HEK293 (cell line): ENCODE data around the gene PAMR1.
"Not testable (repeated sequence)": the region's sequence is repeated elsewhere in the genome, so short reads cannot be mapped to it uniquely, and the experiment has no call there.

Source experiments
- CTCF ChIA-PET: fragments of 350-600 bp; formaldehyde crosslinking; extraction: SDS; loops from one replicate; lab custom pipeline; 2021; ENCODE audit warnings: antibody characterized with exemption; lab: Yijun Ruan, JAX
- POLR2A ChIA-PET: fragments of 300-600 bp; formaldehyde crosslinking; extraction: SDS; loops from one replicate; lab custom pipeline; 2020; ENCODE audit warnings: antibody characterized with exemption, inconsistent platforms; lab: Yijun Ruan, JAX
- H3K27ac ChIP-seq: fragments of 200-500 bp; sonication (Bioruptor generic); 2 replicates; pipeline ENCODE4 v1.5.1; 2014; ENCODE audit warnings: low read depth, low read length, control low read depth, inconsistent platforms; ENCODE audit errors: extremely low read depth
- H3K36me3 ChIP-seq, 2 experiments: fragments of 200-500 bp in 1 of 2; sonication (Bioruptor generic) in 1 of 2; 1 replicate in 1 of 2; 2 replicates in 1 of 2; pipeline ENCODE4 v1.5.1; 2014 to 2017; ENCODE audit warnings: inconsistent platforms in 2 of 2, low read length in 2 of 2; ENCODE audit not compliant: control insufficient read depth in 2 of 2, insufficient read depth in 1 of 2
- H3K4me1 ChIP-seq: fragments of 200-500 bp; sonication (Bioruptor generic); 2 replicates; pipeline ENCODE4 v1.5.1; 2014; ENCODE audit warnings: mild to moderate bottlenecking, low read length, inconsistent platforms; ENCODE audit not compliant: control insufficient read depth, insufficient read depth
- H3K4me3 ChIP-seq: 2 replicates; pipeline ENCODE4 v1.5.1; 2011; ENCODE audit warnings: low read depth, mild to moderate bottlenecking, control low read depth, low read length, moderate library complexity
- H3K9me3 ChIP-seq: fragments of 200-500 bp; sonication (Bioruptor generic); 2 replicates; pipeline ENCODE4 v1.5.1; 2014; ENCODE audit warnings: low read depth, low read length, inconsistent platforms; ENCODE audit not compliant: control insufficient read depth, insufficient read depth
- GLIS1 ChIP-seq: fragments of 450-650 bp; formaldehyde crosslinking; IDR thresholded peaks from 2 replicates; pipeline ENCODE4 v1.5.1; 2016; ENCODE audit warnings: missing biosample characterization, missing genetic modification characterization
- TSHZ1 ChIP-seq: fragments of 450-650 bp; formaldehyde crosslinking; IDR thresholded peaks from 2 replicates; pipeline ENCODE4 v1.5.1; 2016; ENCODE audit warnings: missing biosample characterization, missing genetic modification characterization, borderline replicate concordance
- WT1 ChIP-seq: fragments of 450-650 bp; formaldehyde crosslinking; IDR thresholded peaks from 2 replicates; pipeline ENCODE4 v1.5.1; 2016; ENCODE audit warnings: missing biosample characterization, missing genetic modification characterization
- ZBTB48 ChIP-seq: fragments of 450-650 bp; formaldehyde crosslinking; IDR thresholded peaks from 2 replicates; pipeline ENCODE4 v1.5.1; 2016; ENCODE audit warnings: missing biosample characterization, missing genetic modification characterization
- ZEB2 ChIP-seq: fragments of 450-650 bp; formaldehyde crosslinking; IDR thresholded peaks from 2 replicates; pipeline ENCODE4 v1.5.1; 2016; ENCODE audit warnings: missing biosample characterization, missing genetic modification characterization
- ZNF157 ChIP-seq: fragments of 450-650 bp; formaldehyde crosslinking; IDR thresholded peaks from 2 replicates; pipeline ENCODE4 v1.5.1; 2016; ENCODE audit warnings: missing biosample characterization, missing genetic modification characterization
- ZNF335 ChIP-seq: fragments of 450-650 bp; formaldehyde crosslinking; conservative IDR thresholded peaks from 2 replicates; pipeline ENCODE4 v1.5.1; 2016; ENCODE audit warnings: missing biosample characterization, missing genetic modification characterization
- ZNF518A ChIP-seq: fragments of 450-650 bp; formaldehyde crosslinking; conservative IDR thresholded peaks from 2 replicates; pipeline ENCODE4 v1.5.1; 2016; ENCODE audit warnings: low read depth, missing biosample characterization, missing genetic modification characterization
- ZNF561 ChIP-seq: fragments of 450-650 bp; IDR thresholded peaks from 2 replicates; pipeline ENCODE4 v1.5.1; 2018; ENCODE audit warnings: missing biosample characterization, missing genetic modification characterization, borderline replicate concordance
- ZNF629 ChIP-seq: fragments of 450-650 bp; formaldehyde crosslinking; IDR thresholded peaks from 2 replicates; pipeline ENCODE4 v1.5.1; 2017; ENCODE audit warnings: missing biosample characterization, missing genetic modification characterization
- ZNF677 ChIP-seq: fragments of 450-650 bp; IDR thresholded peaks from 2 replicates; pipeline ENCODE4 v1.5.0; 2018; ENCODE audit warnings: missing biosample characterization, mild to moderate bottlenecking, missing genetic modification characterization, moderate library complexity
- ZNF830 ChIP-seq: fragments of 450-650 bp; IDR thresholded peaks from 2 replicates; pipeline ENCODE4 v1.5.0; 2018; ENCODE audit warnings: missing biosample characterization, missing genetic modification characterization, low read depth, mild to moderate bottlenecking, moderate library complexity
- TF ChIP-seq, protein P1 (sequence below): fragments of 450-650 bp; formaldehyde crosslinking; IDR thresholded peaks from 2 replicates; pipeline ENCODE4 v1.5.1; 2017; ENCODE audit warnings: missing biosample characterization, missing genetic modification characterization
- TF ChIP-seq, protein P2 (sequence below): fragments of 450-650 bp; formaldehyde crosslinking; IDR thresholded peaks from 2 replicates; pipeline ENCODE4 v1.5.1; 2016; ENCODE audit warnings: missing biosample characterization, missing genetic modification characterization, low read depth
- TF ChIP-seq, protein P3 (sequence below): fragments of 450-650 bp; formaldehyde crosslinking; IDR thresholded peaks from 2 replicates; pipeline ENCODE4; 2016; ENCODE audit warnings: missing biosample characterization, missing genetic modification characterization

Gene PAMR1

DNA sequence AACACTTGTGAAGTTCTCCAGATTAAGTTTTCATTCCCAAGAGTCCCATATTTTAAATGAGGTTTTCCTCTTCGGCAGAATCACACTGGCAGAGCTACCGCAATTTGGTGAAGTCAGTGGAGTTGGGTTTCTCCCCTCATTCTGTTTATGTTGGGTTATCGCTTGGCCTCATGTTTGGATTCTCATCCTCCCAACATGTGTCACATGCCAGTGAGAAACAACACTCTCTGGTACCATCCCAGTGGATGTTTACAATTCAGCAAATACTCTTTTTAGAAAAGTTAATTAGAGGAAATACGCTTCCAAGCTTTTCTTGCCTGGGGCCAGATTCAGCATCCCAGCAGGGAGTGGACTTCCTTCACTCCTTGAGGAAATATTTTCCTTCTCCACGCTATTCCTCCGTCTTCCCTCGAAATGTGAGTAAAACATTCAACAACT, 2.1 kb downstream of the PAMR1 start (continued):
- TF ChIP-seq ZNF518A (tag by site-specific recombination) (0 out of 2 replicates have a peak, but pooled peaks have one; percentile 31), ZNF335 (tag by site-specific recombination) (peak; percentile 63; the same call in 1 of the 2 replicates), ZNF629 (tag by site-specific recombination) (peak; percentile 57), WT1 (peak; percentile 95), ZNF561 (0 out of 2 replicates have a peak, but pooled peaks have one; percentile 32)
- TF ChIP-seq, protein P1, sequence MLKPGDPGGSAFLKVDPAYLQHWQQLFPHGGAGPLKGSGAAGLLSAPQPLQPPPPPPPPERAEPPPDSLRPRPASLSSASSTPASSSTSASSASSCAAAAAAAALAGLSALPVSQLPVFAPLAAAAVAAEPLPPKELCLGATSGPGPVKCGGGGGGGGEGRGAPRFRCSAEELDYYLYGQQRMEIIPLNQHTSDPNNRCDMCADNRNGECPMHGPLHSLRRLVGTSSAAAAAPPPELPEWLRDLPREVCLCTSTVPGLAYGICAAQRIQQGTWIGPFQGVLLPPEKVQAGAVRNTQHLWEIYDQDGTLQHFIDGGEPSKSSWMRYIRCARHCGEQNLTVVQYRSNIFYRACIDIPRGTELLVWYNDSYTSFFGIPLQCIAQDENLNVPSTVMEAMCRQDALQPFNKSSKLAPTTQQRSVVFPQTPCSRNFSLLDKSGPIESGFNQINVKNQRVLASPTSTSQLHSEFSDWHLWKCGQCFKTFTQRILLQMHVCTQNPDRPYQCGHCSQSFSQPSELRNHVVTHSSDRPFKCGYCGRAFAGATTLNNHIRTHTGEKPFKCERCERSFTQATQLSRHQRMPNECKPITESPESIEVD: peak; percentile 47; the same call in 1 of the 2 replicates

DNA sequence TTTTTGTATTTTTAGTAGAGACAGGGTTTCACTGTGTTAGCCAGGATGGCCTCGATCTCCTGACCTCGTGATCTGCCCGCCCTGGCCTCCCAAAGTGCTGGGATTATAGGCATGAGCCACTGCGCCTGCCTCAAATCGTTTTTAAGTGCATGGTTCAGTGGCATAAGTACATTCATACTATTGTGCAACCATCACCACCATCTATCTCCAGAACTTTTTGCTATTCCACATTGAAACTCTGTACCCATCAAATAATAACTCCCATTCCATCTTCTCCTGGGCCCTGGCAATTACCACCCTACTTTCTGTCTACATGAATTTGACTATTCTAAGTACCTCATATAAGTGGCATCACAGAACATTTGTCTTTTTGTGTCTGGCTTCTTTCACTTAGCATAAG, 3.3 kb downstream of the PAMR1 start:
- H3K9me3 ChIP-seq, H3K4me3 ChIP-seq, H3K4me1 ChIP-seq, CTCF ChIA-PET, H3K36me3 ChIP-seq, H3K27ac ChIP-seq: not testable (repeated sequence)
- POLR2A ChIA-PET: interaction anchor here (0.6 kb wide), 1 partner anchor 10 kb away, joined by 3 read pairs; no protein-coding TSS in a partner anchor

GRCh38 chr11:35520376-35520775, 5.0 kb downstream of the PAMR1 start:
- Histone ChIP-seq H3K27ac (no peak overlapping the region), H3K36me3 (no peaks in the 10 kb centered on the region), H3K4me3 (no peak overlapping the region), H3K9me3 (no peaks in the 10 kb centered on the region), H3K4me1 (no peaks in the 10 kb centered on the region)
- TF ChIP-seq ZNF157 (no peak), ZEB2 (tag by site-specific recombination) (no peak), WT1 (0 out of 2 replicates have a peak, but pooled peaks have one; percentile 24), ZNF677 (tag by site-specific recombination) (no peak)
- ChIA-PET POLR2A (no interaction called here), CTCF (no interaction called here)

- Histone ChIP-seq H3K36me3 (no peaks in the 10 kb centered on the region), H3K27ac (no peak overlapping the region), H3K4me3 (no peak overlapping the region), H3K9me3 (no peaks in the 10 kb centered on the region), H3K4me1 (no peaks in the 10 kb centered on the region)
- POLR2A ChIA-PET: no interaction called here
- CTCF ChIA-PET: no interaction called here
- TF ChIP-seq GLIS1 (tag by site-specific recombination) (no peak), ZBTB48 (tag by site-specific recombination) (no peak), ZNF830 (no peak), TSHZ1 (no peak)
- TF ChIP-seq, protein P2, sequence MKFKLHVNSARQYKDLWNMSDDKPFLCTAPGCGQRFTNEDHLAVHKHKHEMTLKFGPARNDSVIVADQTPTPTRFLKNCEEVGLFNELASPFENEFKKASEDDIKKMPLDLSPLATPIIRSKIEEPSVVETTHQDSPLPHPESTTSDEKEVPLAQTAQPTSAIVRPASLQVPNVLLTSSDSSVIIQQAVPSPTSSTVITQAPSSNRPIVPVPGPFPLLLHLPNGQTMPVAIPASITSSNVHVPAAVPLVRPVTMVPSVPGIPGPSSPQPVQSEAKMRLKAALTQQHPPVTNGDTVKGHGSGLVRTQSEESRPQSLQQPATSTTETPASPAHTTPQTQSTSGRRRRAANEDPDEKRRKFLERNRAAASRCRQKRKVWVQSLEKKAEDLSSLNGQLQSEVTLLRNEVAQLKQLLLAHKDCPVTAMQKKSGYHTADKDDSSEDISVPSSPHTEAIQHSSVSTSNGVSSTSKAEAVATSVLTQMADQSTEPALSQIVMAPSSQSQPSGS (tag by site-specific recombination): no peak
- TF ChIP-seq, protein P3, sequence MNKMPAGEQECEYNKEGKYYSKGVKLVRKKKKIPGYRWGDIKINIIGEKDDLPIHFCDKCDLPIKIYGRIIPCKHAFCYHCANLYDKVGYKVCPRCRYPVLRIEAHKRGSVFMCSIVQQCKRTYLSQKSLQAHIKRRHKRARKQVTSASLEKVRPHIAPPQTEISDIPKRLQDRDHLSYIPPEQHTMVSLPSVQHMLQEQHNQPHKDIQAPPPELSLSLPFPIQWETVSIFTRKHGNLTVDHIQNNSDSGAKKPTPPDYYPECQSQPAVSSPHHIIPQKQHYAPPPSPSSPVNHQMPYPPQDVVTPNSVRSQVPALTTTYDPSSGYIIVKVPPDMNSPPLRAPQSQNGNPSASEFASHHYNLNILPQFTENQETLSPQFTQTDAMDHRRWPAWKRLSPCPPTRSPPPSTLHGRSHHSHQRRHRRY (tag by site-specific recombination): no peak
Measured at GRCh38 chr11:35518766-35519165, 6.7 kb downstream of the PAMR1 start.
